ENCODE results near the gene RFX6. TPM values are rescaled to one million over a fixed set of nuclear protein-coding genes. Genes with fewer than 3 reads are reported as not detected.

The RFX6 gene
- total and polyA plus RNA-seq, 2 donors (not counting 1 experiment from before 2014, with no cell fraction given) = not detected

GRCh38 chr6:116894669-116895068, 17.6 kb downstream of the RFX6 start:
- H3K79me2 ChIP-seq (ENCODE audit: control insufficient read depth, insufficient read depth, low read length) = no peaks in the 10 kb centered on the region
- no peak overlapping the region for H3K27ac ChIP-seq (ENCODE audit: low read length in 2 of 2)
- ATAC-seq (ENCODE audit: low read depth) = no peak
- H3K4me2 ChIP-seq (replicated peaks; ENCODE audit: low read depth, low read length, poor library complexity, severe bottlenecking) = no peak overlapping the region
- Mint-ChIP-seq H3K4me3 (no peak overlapping the region), H3K4me1 (no peaks in the 10 kb centered on the region), H3K27ac (no peak overlapping the region), H3K9me3 (ENCODE audit: insufficient read depth) (no peaks in the 10 kb centered on the region), H3K27me3 (no peaks in the 10 kb centered on the region)
- H2AFZ ChIP-seq (ENCODE audit: insufficient read depth, low read depth, low read length, poor library complexity, severe bottlenecking) = no peak overlapping the region
- TF ChIP-seq CTCF (IDR thresholded peaks at IDR 0.05) = no peak
- TF ChIP-seq EZH2 (IDR thresholded peaks at IDR 0.05; ENCODE audit: borderline replicate concordance, insufficient read depth, low read depth, low read length, poor library complexity, severe bottlenecking) = no peak
- H4K20me1 ChIP-seq (ENCODE audit: control insufficient read depth, insufficient read depth, low read length, poor library complexity, severe bottlenecking) = no peaks in the 10 kb centered on the region
- no peak overlapping the region for H3K9ac ChIP-seq (ENCODE audit: low read length)
- H3K27me3 ChIP-seq (replicated peaks in 1 of 4; ENCODE audit: control extremely low read depth in 1 of 4, control insufficient read depth in 3 of 4, insufficient read depth in 4 of 4, low read length in 3 of 4) = no peaks in the 10 kb centered on the region
- no peaks in the 10 kb centered on the region for H3K9me3 ChIP-seq (ENCODE audit: control extremely low read depth in 1 of 3, control insufficient read depth in 2 of 3, insufficient read depth in 1 of 3, low read length in 2 of 3)
- POLR2A ChIA-PET = no interaction called here
- H3K36me3 ChIP-seq (replicated peaks in 1 of 2; ENCODE audit: control extremely low read depth in 1 of 2, control insufficient read depth in 1 of 2, extremely low read depth in 1 of 2, insufficient read depth in 2 of 2, low read length in 1 of 2) = no peaks in the 10 kb centered on the region
- no CpG with 5 or more reads among the region's 1 CpG for WGBS (ENCODE audit: insufficient coverage)
- intact Hi-C loops (cut with micrococcal nuclease) = no loop called here
- CTCF ChIA-PET = no interaction called here
- no peak for DNase-seq
- H3K4me1 ChIP-seq (ENCODE audit: control insufficient read depth in 2 of 2, insufficient read depth in 2 of 2, low read length in 2 of 2) = no peaks in the 10 kb centered on the region
- H3K4me3 ChIP-seq (ENCODE audit: control extremely low read depth in 1 of 5, extremely low read depth in 1 of 5, insufficient read depth in 1 of 5, low read depth in 2 of 5, low read length in 4 of 5) = no peak overlapping the region

GRCh38 chr6:116895935-116896334, 18.9 kb downstream of the RFX6 start:
- no peaks in the 10 kb centered on the region for H3K4me1 Mint-ChIP-seq
- Histone ChIP-seq H3K9me3 (ENCODE audit: control extremely low read depth in 1 of 3, control insufficient read depth in 2 of 3, insufficient read depth in 1 of 3, low read length in 2 of 3) (no peaks in the 10 kb centered on the region), H3K9ac (ENCODE audit: low read length) (no peak overlapping the region), H3K27me3 (replicated peaks in 1 of 4; ENCODE audit: control extremely low read depth in 1 of 4, control insufficient read depth in 3 of 4, insufficient read depth in 4 of 4, low read length in 3 of 4) (no peaks in the 10 kb centered on the region), H3K4me2 (replicated peaks; ENCODE audit: low read depth, low read length, poor library complexity, severe bottlenecking) (no peak overlapping the region), H3K4me1 (ENCODE audit: control insufficient read depth in 2 of 2, insufficient read depth in 2 of 2, low read length in 2 of 2) (no peaks in the 10 kb centered on the region), H4K20me1 (ENCODE audit: control insufficient read depth, insufficient read depth, low read length, poor library complexity, severe bottlenecking) (no peaks in the 10 kb centered on the region), H2AFZ (ENCODE audit: insufficient read depth, low read depth, low read length, poor library complexity, severe bottlenecking) (no peak overlapping the region), H3K27ac (ENCODE audit: low read length in 2 of 2) (no peak overlapping the region), H3K79me2 (ENCODE audit: control insufficient read depth, insufficient read depth, low read length) (no peaks in the 10 kb centered on the region), H3K36me3 (replicated peaks in 1 of 2; ENCODE audit: control extremely low read depth in 1 of 2, control insufficient read depth in 1 of 2, extremely low read depth in 1 of 2, insufficient read depth in 2 of 2, low read length in 1 of 2) (no peaks in the 10 kb centered on the region), H3K4me3 (ENCODE audit: control extremely low read depth in 1 of 5, extremely low read depth in 1 of 5, insufficient read depth in 1 of 5, low read depth in 2 of 5, low read length in 4 of 5) (no peak overlapping the region)
- ATAC-seq (ENCODE audit: low read depth) (no peak), DNase-seq (no peak)
- CTCF ChIA-PET = no interaction called here
- TF ChIP-seq CTCF (IDR thresholded peaks at IDR 0.05) (no peak), EZH2 (IDR thresholded peaks at IDR 0.05; ENCODE audit: borderline replicate concordance, insufficient read depth, low read depth, low read length, poor library complexity, severe bottlenecking) (no peak)
- H3K27me3 Mint-ChIP-seq = no peaks in the 10 kb centered on the region
- WGBS (ENCODE audit: insufficient coverage) = no CpG with 5 or more reads among the region's 2 CpGs
- intact Hi-C loops (cut with micrococcal nuclease) = no loop called here
- no peak overlapping the region for H3K27ac Mint-ChIP-seq
- POLR2A ChIA-PET = no interaction called here
- no peak overlapping the region for H3K4me3 Mint-ChIP-seq
- no peaks in the 10 kb centered on the region for H3K9me3 Mint-ChIP-seq (ENCODE audit: insufficient read depth)

All from B cell (primary cell).